Stimulated activated CD8-positive, alpha-beta memory T cell treated with anti-CD3 and anti-CD28 coated beads, Interleukin-7, amount 100 ng/mL, for 4 hours (primary cell): ENCODE data around the gene GRIK2.

Experiments used
- DNase-seq, 2 donors: peaks; one replicate each; pipeline ENCODE4 v3.0.0-alpha.2; 2020; ENCODE audit warnings: low read depth in 2 of 2

Gene GRIK2

GRCh38 chr6:101400326-101401135, 7.0 kb downstream of the GRIK2 start:
- no peak for DNase-seq

DNA sequence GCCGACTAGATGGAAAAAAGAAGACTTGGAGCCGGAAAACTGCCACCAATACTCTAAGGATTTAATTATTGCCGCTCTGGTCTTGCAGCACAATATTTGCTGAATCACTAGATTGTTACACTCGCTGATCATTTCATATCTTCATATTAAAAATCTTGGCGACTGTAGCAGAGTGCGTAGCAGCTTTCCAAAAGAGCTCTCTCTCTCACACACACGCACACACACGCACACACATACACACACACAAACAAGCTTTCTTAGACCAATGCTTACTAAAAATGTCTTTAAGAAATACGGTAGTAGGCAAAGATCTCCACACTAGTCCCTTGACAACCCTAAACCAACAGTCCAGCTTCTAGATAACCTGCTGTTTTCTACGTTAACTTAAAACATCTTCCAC, 7.7 kb downstream of the GRIK2 start:
- no peak for DNase-seq

GRCh38 chr6:101401792-101402621, 8.5 kb downstream of the GRIK2 start:
- no peak for DNase-seq

DNA sequence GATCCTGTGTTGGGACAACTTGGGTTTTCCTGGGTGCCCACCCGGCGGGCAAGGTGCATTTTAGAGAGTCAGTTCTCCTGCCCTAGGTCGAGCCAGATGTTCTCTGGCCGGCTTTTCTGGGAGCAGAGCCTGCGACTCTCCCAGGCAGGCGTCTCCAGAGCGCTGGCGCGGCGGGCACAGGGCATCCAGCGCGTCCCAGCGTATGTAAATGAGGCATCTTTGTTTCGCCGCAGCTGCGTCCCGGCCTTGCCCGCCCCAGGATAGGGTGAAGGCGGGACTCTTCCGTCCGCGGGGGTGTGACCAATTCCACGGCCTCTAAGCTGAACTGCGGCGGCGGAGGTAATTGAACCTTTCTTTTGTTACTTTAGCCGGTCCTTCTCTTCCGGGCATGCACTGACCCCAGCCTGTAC, 9.1 kb downstream of the GRIK2 start:
- no peak for DNase-seq

- no peak for DNase-seq
Observed at GRCh38 chr6:101403216-101403945, 9.9 kb downstream of the GRIK2 start.

GRCh38 chr6:101404775-101405174, 11.3 kb downstream of the GRIK2 start:
- no peak for DNase-seq

DNA sequence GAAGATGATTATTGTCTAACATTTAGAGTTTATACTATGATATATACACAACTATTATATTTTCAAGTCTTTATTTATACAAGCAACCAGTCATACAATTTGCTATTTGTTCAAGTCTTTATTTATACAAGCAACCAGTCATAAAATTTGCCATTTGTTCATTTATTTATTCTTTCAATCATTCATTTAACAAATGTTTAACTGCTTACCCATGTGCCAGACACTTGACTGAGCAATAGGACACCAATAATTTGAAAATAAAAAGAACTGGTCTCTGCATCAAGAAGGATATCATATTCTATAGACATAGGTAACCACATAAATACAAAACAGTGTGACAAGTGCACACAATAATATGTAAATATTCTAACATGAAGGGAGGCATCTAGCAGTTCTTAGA, 20.3 kb downstream of the GRIK2 start:
- no peak for DNase-seq

GRCh38 chr6:101417900-101418299, 24.4 kb downstream of the GRIK2 start:
- DNase-seq, result no peak

GRCh38 chr6:101422251-101422650, 28.7 kb downstream of the GRIK2 start:
- DNase-seq, result no peak

GRCh38 chr6:101422811-101423210, 29.3 kb downstream of the GRIK2 start:
- DNase-seq, result no peak

DNA sequence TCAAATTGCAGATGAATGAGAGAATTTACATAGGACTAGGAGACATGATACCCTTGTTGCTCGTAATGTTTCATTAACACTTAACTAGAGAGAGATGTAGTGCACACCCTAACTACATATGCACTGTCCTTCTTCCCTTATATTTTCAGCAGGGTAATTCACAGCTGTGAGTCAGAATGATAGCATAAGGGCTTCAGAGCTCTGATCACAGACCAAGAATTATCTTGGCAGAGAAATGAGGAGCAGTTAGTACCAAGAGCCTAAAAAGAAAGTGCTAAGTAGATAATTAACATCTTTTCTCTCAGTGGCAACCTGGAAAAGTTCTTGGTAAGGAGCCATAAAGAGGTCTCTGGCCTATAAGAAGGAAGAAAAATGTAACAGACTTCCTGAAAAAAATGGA, 35.8 kb downstream of the GRIK2 start:
- no peak for DNase-seq

- no peak for DNase-seq
Observed at GRCh38 chr6:101429845-101430244, 36.3 kb downstream of the GRIK2 start.

- DNase-seq, result no peak
Observed at GRCh38 chr6:101433141-101433540, 39.6 kb downstream of the GRIK2 start.

DNA sequence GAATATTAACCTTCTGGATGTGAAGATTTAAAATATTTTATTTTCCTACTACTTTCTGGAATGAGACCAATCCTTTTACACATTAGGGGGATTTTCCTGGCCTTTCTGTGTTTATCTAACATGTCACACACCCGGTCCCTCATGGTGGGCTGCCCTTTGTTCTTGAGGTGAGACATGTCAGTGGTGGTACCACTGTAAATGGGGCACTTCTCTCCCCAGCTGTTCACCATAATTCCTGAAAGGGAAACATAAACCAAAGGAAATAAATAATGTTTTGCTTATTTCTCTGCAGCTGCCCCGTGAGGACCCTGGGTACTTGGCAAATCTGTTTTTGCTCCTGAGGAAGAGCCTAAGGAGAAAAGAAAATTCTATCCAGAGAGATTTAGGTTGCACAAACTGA, 41.1 kb downstream of the GRIK2 start:
- DNase-seq, result no peak

DNA sequence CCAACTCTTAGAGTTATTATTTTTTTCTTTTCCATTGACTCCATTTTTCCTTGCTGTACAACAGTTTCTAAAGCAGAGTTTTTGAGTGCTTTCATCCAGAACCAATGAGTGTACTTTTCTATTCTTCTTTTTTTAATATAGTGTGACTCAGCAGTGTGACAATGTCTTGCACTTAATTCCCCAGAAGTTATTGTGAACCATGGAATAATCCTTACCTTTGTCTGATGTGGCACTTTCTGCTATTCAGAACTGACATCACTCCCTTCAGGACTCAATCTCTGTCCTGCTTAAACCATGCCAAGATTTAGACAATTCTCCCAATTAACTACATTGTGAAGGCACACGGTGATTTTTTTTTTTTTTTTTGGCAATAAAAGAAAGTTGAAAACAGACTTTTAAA, 41.5 kb downstream of the GRIK2 start:
- no peak for DNase-seq

GRCh38 chr6:101439790-101440189, 46.3 kb downstream of the GRIK2 start:
- DNase-seq, result no peak

GRCh38 chr6:101443315-101443714, 49.8 kb downstream of the GRIK2 start:
- DNase-seq, result no peak

GRCh38 chr6:101444717-101445116, 51.2 kb downstream of the GRIK2 start:
- no peak for DNase-seq

- DNase-seq, result no peak
Observed at GRCh38 chr6:101445527-101445926, 52.0 kb downstream of the GRIK2 start.

DNA sequence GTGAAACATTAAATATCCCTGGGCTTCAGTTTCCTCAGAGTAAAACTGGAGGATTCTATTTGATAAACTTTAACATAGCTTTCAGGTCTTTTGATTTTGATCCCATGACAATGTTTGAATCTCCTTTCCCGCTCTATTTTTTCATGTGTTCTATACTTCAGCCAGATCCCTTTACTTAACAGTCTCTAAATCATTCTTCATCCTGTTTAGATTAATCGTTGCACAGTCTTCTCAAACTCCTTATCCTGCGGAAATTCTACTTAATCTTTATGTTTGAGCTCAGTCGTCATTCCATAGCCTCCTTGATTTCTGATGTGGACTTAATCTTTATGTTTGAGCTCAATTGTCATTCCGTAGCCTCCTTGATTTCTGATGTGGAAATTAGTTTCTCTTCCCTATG, 57.4 kb downstream of the GRIK2 start:
- DNase-seq, result no peak

DNA sequence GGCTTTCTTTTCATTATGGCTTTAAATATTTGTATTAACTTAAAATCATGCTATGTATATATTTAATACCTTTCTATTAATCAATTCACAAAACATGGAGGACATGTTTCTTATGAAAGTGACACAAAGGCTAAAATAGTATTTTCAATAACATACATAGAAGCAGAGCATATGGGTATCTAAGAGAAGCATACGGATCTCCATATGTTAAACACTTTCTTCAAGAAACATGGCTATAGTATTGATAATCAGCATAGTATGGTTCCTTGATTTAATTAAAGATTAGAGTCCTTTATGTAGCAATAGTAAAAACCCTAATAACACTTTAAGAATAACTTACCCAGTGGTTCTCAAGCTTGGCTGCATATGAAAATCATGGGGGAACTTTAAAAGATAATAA, 58.5 kb downstream of the GRIK2 start:
- DNase-seq, result no peak

- DNase-seq, result no peak
Observed at GRCh38 chr6:101453221-101453620, 59.7 kb downstream of the GRIK2 start.
